HCT116 (cell line): ENCODE measurements around the gene HCLS1. TPM values are rescaled to one million over a fixed set of nuclear protein-coding genes. Genes with fewer than 3 reads are reported as not detected.

Experiments
- ATAC-seq: fragments of 200-7000 bp; cut with Tn5 transposase; 2 replicates; pipeline ENCODE4 v1.9.1; 2020; ENCODE audit warnings: mild to moderate bottlenecking, moderate library complexity
- BruUV-seq: library from RNA; stranded (reverse); fragments of 400-500 nt; replicated peaks from 2 replicates; lab custom pipeline; 2021; lab: Mats Ljungman, UMichigan
- CTCF ChIA-PET: fragments of 300-600 bp; sonication (Branson Sonifier 250); formaldehyde crosslinking; loops from one replicate; lab custom pipeline; 2021; ENCODE audit warnings: antibody characterized with exemption; lab: Charles Lee
- POLR2A ChIA-PET: fragments of 300-600, 350-600 bp; sonication (Branson Sonifier 250); formaldehyde crosslinking; loops from one replicate; lab custom pipeline; 2021; ENCODE audit warnings: antibody characterized with exemption; lab: Charles Lee
- RAD21 ChIA-PET, 2 experiments: fragments of 300-600 bp; sonication (Branson Sonifier 250); formaldehyde crosslinking; loops; one replicate each; lab custom pipeline; 2023; ENCODE audit warnings: low total read pairs in 2 of 2; ENCODE audit not compliant: uncharacterized antibody in 2 of 2, unreplicated experiment in 2 of 2, low non-redundant PET in 1 of 2; lab: Charles Lee
- DNase-seq: peaks from one replicate; pipeline ENCODE4 v3.0.0-alpha.2; 2010; ENCODE audit warnings: low read depth, low spot score
- H2AFZ ChIP-seq: fragments of 200-600 bp; shearing (Covaris generic), sonication (generic); 2 replicates; pipeline ENCODE4 v1.6.1; 2017; ENCODE audit warnings: low read depth, mixed run types, mixed read lengths, antibody characterized with exemption, low read length; ENCODE audit not compliant: poor library complexity, severe bottlenecking
- H3K27ac ChIP-seq: 2 replicates; pipeline ENCODE4 v1.5.1; 2012; ENCODE audit warnings: low read depth, low read length
- H3K27me3 ChIP-seq: fragments of 200-600 bp; sonication (generic); 2 replicates; pipeline ENCODE4 v1.6.1; 2016; ENCODE audit warnings: mixed run types, low read length, mixed read lengths; ENCODE audit not compliant: insufficient read depth
- H3K36me3 ChIP-seq, 2 experiments: fragments of 200-500 bp in 1 of 2; fragments of 200-600 bp in 1 of 2; sonication (Bioruptor generic) in 1 of 2; sonication (generic) in 1 of 2; 2 replicates each; pipeline versions ENCODE4 v1.5.1 to v1.6.1; 2014 to 2016; ENCODE audit warnings: low read length in 2 of 2, inconsistent platforms in 1 of 2, mixed read lengths in 1 of 2, mixed run types in 1 of 2; ENCODE audit not compliant: insufficient read depth in 2 of 2, control insufficient read depth in 1 of 2
- H3K4me1 ChIP-seq, 2 experiments: fragments of 200-600 bp in 1 of 2; sonication (generic) in 1 of 2; 2 replicates each; pipeline versions ENCODE4 v1.5.1 to v1.6.1; 2012 to 2017; ENCODE audit warnings: low read length in 2 of 2, inconsistent platforms in 1 of 2, mild to moderate bottlenecking in 1 of 2, mixed read lengths in 1 of 2, mixed run types in 1 of 2, moderate library complexity in 1 of 2; ENCODE audit not compliant: insufficient read depth in 2 of 2, control insufficient read depth in 1 of 2
- H3K4me2 ChIP-seq: fragments of 200-600 bp; sonication (generic); 2 replicates; pipeline ENCODE4 v1.6.1; 2017; ENCODE audit warnings: mixed run types, low read length, mixed read lengths
- H3K4me3 ChIP-seq, 2 experiments: fragments of 200-600 bp in 1 of 2; sonication (generic) in 1 of 2; replicated peaks in 1 of 2; 2 replicates each; pipeline ENCODE4 v1.5.1; 2011 to 2016; ENCODE audit warnings: low read length in 2 of 2, control low read depth in 1 of 2, low read depth in 1 of 2, mild to moderate bottlenecking in 1 of 2, mixed read lengths in 1 of 2, mixed run types in 1 of 2
- H3K79me2 ChIP-seq: fragments of 200-600 bp; sonication (generic); 2 replicates; pipeline ENCODE4 v1.6.1; 2017; ENCODE audit warnings: mild to moderate bottlenecking, mixed run types, low read length, moderate library complexity, mixed read lengths; ENCODE audit not compliant: insufficient read depth
- H3K9ac ChIP-seq: fragments of 200-600 bp; sonication (generic); 2 replicates; pipeline ENCODE4 v1.6.1; 2016; ENCODE audit warnings: low read length, mixed read lengths
- H3K9me2 ChIP-seq: fragments of 200-600 bp; sonication (generic), shearing (Covaris generic); 2 replicates; pipeline ENCODE4 v1.6.1; 2017; ENCODE audit warnings: mixed run types, mild to moderate bottlenecking, moderate library complexity; ENCODE audit not compliant: insufficient read depth
- H3K9me3 ChIP-seq, 2 experiments: fragments of 200-500 bp in 1 of 2; fragments of 200-600 bp in 1 of 2; sonication (Bioruptor generic) in 1 of 2; sonication (generic) in 1 of 2; 2 replicates each; pipeline ENCODE4 v1.6.1; 2014 to 2017; ENCODE audit warnings: low read length in 2 of 2, mixed read lengths in 2 of 2, inconsistent platforms in 1 of 2, low read depth in 1 of 2, mild to moderate bottlenecking in 1 of 2, mixed run types in 1 of 2, moderate library complexity in 1 of 2; ENCODE audit not compliant: control insufficient read depth in 1 of 2, insufficient read depth in 1 of 2
- H4K20me1 ChIP-seq: fragments of 200-600 bp; sonication (generic), shearing (Covaris generic); 2 replicates; pipeline ENCODE4 v1.6.1; 2017; ENCODE audit warnings: mixed run types, mild to moderate bottlenecking, moderate library complexity; ENCODE audit not compliant: insufficient read depth
- CBX3 ChIP-seq: IDR thresholded peaks from 2 replicates; pipeline ENCODE4 v1.6.1; 2012; ENCODE audit warnings: low read depth
- CEBPB ChIP-seq: IDR thresholded peaks from 2 replicates; pipeline ENCODE4 v1.6.1; 2012; ENCODE audit warnings: low read depth
- ELF1 ChIP-seq: IDR thresholded peaks from 2 replicates; pipeline ENCODE4 v1.6.1; 2012; ENCODE audit warnings: low read depth, borderline replicate concordance
- EZH2 ChIP-seq: fragments of 200-600 bp; sonication (generic); IDR thresholded peaks from 2 replicates; pipeline ENCODE4 v1.6.1; 2017; ENCODE audit warnings: antibody characterized with exemption, mixed run types
- FOSL1 ChIP-seq: IDR thresholded peaks from 2 replicates; pipeline ENCODE4 v1.6.1; 2012; ENCODE audit warnings: low read depth
- JUND ChIP-seq: IDR thresholded peaks from 2 replicates; pipeline ENCODE4 v1.6.1; 2012
- POLR2A ChIP-seq: IDR thresholded peaks from 2 replicates; pipeline ENCODE4 v1.7.0; 2011; ENCODE audit warnings: borderline replicate concordance; ENCODE audit not compliant: insufficient read depth, insufficient read length; ENCODE audit errors: extremely low read depth
- POLR2AphosphoS5 ChIP-seq: IDR thresholded peaks from 2 replicates; pipeline ENCODE4 v1.6.1; 2011; ENCODE audit warnings: mild to moderate bottlenecking, low read depth, low read length, moderate library complexity
- RAD21 ChIP-seq: IDR thresholded peaks from 2 replicates; pipeline ENCODE4 v1.6.1; 2012; ENCODE audit warnings: low read depth, mild to moderate bottlenecking
- SP1 ChIP-seq: IDR thresholded peaks from 2 replicates; pipeline ENCODE4 v1.6.1; 2012; ENCODE audit warnings: low read depth
- SRF ChIP-seq: IDR thresholded peaks from 2 replicates; pipeline ENCODE4 v1.6.1; 2012; ENCODE audit warnings: low read depth
- TCF7L2 ChIP-seq: IDR thresholded peaks from 2 replicates; pipeline ENCODE4 v1.7.0; 2011; ENCODE audit warnings: borderline replicate concordance, inconsistent platforms; ENCODE audit not compliant: insufficient read depth, insufficient read length; ENCODE audit errors: extremely low read depth
- ZNF274 ChIP-seq: fragments of 200-500 bp; sonication (Bioruptor generic); IDR thresholded peaks from 2 replicates; pipeline ENCODE4 v1.6.1; 2014; ENCODE audit warnings: mild to moderate bottlenecking, low read depth, low read length, inconsistent platforms
- intact Hi-C: fragments of 100-400 bp; cut with micrococcal nuclease; formaldehyde crosslinking; loops from 2 replicates; pipeline ENCODE4 v1.10.0; 2022
- total RNA-seq: library from RNA; stranded (reverse); gene quantifications from one replicate; pipeline ENCODE4 v1.2.1, GENCODE V29; 2021; ENCODE audit not compliant: unreplicated experiment
- TF ChIP-seq, protein P1 (sequence below): IDR thresholded peaks from 2 replicates; pipeline ENCODE4 v1.6.1; 2012
- TF ChIP-seq, protein P2 (sequence below): IDR thresholded peaks from 2 replicates; pipeline ENCODE4 v1.6.1; 2012
- TF ChIP-seq, protein P3 (sequence below): IDR thresholded peaks from 2 replicates; pipeline ENCODE4 v1.6.1; 2011; ENCODE audit warnings: mild to moderate bottlenecking, low read length, moderate library complexity; ENCODE audit not compliant: insufficient replicate concordance; ENCODE audit errors: extremely low read depth

The HCLS1 gene
- total RNA-seq, 1 experiment from 2014 or later, result 1.6 TPM

DNA sequence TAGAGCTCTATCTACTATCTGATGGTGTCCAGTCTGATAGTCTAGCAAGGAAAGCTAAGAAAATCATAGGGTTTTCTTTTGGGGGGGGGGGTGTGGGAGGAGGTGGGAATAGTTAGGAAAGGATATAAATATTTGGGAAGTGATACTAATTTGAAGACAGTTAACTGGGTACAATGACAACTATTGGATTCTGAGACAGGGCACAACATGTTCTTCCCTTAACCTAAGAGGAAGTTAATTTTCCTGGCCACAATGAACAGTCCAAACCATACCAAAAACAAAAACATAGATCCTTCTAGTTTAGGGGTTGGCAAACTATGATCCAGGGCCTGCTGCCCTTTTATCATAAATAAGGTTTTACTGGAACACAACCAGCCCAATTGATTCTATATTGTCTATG lies 10.0 kb upstream of the HCLS1 start (continued):
- TF ChIP-seq, protein P1, sequence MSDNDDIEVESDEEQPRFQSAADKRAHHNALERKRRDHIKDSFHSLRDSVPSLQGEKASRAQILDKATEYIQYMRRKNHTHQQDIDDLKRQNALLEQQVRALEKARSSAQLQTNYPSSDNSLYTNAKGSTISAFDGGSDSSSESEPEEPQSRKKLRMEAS, result no peak
- TF ChIP-seq, protein P2, sequence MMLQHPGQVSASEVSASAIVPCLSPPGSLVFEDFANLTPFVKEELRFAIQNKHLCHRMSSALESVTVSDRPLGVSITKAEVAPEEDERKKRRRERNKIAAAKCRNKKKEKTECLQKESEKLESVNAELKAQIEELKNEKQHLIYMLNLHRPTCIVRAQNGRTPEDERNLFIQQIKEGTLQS, result no peak
- TF ChIP-seq FOSL1, result no peak
- no peak for TF ChIP-seq RAD21
- no peak for TF ChIP-seq JUND
- no peak for TF ChIP-seq CEBPB
- no peak for TF ChIP-seq ELF1
- no peak for TF ChIP-seq POLR2AphosphoS5

DNA sequence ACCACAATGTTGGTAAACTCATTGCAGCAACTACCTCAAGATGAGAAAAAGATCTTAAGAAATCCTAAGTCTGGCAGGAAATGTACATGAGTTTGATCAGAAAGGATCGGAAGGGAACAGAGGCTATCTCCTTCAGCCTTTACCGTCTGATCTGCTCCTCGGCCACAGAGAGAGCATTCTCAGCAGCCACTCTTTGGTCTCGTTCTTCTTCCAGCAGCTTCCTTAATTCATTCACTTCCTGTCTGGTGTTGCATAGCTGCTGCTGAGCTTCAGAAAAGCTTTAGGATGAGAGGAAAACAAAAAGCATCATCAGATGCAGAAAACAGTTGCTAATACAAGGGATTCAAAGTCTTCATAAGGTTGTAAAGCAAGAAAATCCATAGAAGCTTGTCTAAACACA lies 6.6 kb upstream of the HCLS1 start:
- BruUV-seq, result no TSS peak
- H3K4me3 ChIP-seq, result no peak overlapping the region
- H3K4me1 ChIP-seq, result no peaks in the 10 kb centered on the region
- no peak for ATAC-seq
- no peak for DNase-seq
- H3K79me2 ChIP-seq, result no peaks in the 10 kb centered on the region
- H3K36me3 ChIP-seq, result peaks cover 8 to 31% of the 10 kb centered on the region in 2 experiments
- no peaks in the 10 kb centered on the region for H4K20me1 ChIP-seq
- no peak overlapping the region for H2AFZ ChIP-seq
- POLR2A ChIA-PET, result no interaction called here
- H3K27ac ChIP-seq, result no peak overlapping the region
- no peaks in the 10 kb centered on the region for H3K27me3 ChIP-seq
- H3K9me3 ChIP-seq, result no peaks in the 10 kb centered on the region
- H3K4me2 ChIP-seq, result no peak overlapping the region
- RAD21 ChIA-PET, result no interaction called here
- intact Hi-C loops, result no loop called here
- TF ChIP-seq, protein P1, result no peak
- TF ChIP-seq ZNF274, result no peak
- TF ChIP-seq, protein P2, result no peak
- TF ChIP-seq CBX3, result no peak
- no peak for TF ChIP-seq TCF7L2
- no peak for TF ChIP-seq EZH2
- TF ChIP-seq, protein P3, sequence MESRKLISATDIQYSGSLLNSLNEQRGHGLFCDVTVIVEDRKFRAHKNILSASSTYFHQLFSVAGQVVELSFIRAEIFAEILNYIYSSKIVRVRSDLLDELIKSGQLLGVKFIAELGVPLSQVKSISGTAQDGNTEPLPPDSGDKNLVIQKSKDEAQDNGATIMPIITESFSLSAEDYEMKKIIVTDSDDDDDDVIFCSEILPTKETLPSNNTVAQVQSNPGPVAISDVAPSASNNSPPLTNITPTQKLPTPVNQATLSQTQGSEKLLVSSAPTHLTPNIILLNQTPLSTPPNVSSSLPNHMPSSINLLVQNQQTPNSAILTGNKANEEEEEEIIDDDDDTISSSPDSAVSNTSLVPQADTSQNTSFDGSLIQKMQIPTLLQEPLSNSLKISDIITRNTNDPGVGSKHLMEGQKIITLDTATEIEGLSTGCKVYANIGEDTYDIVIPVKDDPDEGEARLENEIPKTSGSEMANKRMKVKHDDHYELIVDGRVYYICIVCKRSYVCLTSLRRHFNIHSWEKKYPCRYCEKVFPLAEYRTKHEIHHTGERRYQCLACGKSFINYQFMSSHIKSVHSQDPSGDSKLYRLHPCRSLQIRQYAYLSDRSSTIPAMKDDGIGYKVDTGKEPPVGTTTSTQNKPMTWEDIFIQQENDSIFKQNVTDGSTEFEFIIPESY, result no peak
- TF ChIP-seq RAD21, result no peak
- TF ChIP-seq SRF, result no peak
- TF ChIP-seq CEBPB, result no peak
- TF ChIP-seq SP1, result no peak
- TF ChIP-seq POLR2A, result no peak
- no peak for TF ChIP-seq POLR2AphosphoS5
- CTCF ChIA-PET, result no interaction called here
- no peaks in the 10 kb centered on the region for H3K9me2 ChIP-seq
- H3K9ac ChIP-seq, result no peak overlapping the region
